Measurements from ENCODE around the gene LY9. TPM values are rescaled to one million over a fixed set of nuclear protein-coding genes. Genes with fewer than 3 reads are reported as not detected.

The LY9 gene
- total and polyA plus RNA-seq, 2 experiments from 2014 or later, result not detected

DNA sequence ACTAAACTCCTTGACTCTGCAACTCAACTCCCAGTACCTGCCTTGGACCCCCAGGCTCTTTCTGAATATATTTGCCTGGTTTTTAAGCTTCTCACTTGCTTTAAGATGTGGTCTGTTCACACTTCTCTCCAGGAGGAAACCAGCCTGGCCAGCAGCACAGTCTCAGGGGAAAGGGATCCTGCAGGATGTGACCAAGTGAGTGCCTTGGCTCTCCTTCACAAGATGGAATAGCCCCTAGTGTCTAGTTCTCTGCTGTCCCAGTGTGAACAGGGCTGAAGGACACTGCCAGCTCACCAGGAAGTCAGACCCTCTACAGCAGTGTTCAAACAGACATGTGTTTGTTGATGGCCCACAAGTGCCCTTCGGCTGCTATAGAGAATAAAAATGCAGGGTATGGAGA lies 33.8 kb downstream of the LY9 start:
- Mint-ChIP-seq H3K36me3 (ENCODE audit: low read depth) (no peaks in the 10 kb centered on the region), H3K27me3 (ENCODE audit: insufficient read depth, low read depth, poor library complexity) (peaks cover 9% of the 10 kb centered on the region), H3K4me1 (peaks cover 12% of the 10 kb centered on the region), H3K9me3 (no peaks in the 10 kb centered on the region), H3K27ac (no peak overlapping the region), H3K4me3 (no peak overlapping the region)
- H3K79me2 ChIP-seq (replicated peaks; ENCODE audit: insufficient read depth), result no peaks in the 10 kb centered on the region
- H2AFZ ChIP-seq, result peak overlapping the region; percentile 74
- no peaks in the 10 kb centered on the region for H3K27me3 ChIP-seq (ENCODE audit: insufficient read depth)
- H3K27ac ChIP-seq (ENCODE audit: low read depth), result no peak overlapping the region
- H3K36me3 ChIP-seq (ENCODE audit: insufficient read depth), result no peaks in the 10 kb centered on the region
- H3K4me3 ChIP-seq, result no peak overlapping the region
- H4K20me1 ChIP-seq (replicated peaks; ENCODE audit: insufficient read depth), result no peaks in the 10 kb centered on the region
- no peak for ATAC-seq
- H3K4me2 ChIP-seq, result no peak overlapping the region
- peaks cover 5% of the 10 kb centered on the region; the same call in 1 of the 2 replicates for H3K9me2 ChIP-seq (ENCODE audit: insufficient read depth)
- TF ChIP-seq, protein P1, sequence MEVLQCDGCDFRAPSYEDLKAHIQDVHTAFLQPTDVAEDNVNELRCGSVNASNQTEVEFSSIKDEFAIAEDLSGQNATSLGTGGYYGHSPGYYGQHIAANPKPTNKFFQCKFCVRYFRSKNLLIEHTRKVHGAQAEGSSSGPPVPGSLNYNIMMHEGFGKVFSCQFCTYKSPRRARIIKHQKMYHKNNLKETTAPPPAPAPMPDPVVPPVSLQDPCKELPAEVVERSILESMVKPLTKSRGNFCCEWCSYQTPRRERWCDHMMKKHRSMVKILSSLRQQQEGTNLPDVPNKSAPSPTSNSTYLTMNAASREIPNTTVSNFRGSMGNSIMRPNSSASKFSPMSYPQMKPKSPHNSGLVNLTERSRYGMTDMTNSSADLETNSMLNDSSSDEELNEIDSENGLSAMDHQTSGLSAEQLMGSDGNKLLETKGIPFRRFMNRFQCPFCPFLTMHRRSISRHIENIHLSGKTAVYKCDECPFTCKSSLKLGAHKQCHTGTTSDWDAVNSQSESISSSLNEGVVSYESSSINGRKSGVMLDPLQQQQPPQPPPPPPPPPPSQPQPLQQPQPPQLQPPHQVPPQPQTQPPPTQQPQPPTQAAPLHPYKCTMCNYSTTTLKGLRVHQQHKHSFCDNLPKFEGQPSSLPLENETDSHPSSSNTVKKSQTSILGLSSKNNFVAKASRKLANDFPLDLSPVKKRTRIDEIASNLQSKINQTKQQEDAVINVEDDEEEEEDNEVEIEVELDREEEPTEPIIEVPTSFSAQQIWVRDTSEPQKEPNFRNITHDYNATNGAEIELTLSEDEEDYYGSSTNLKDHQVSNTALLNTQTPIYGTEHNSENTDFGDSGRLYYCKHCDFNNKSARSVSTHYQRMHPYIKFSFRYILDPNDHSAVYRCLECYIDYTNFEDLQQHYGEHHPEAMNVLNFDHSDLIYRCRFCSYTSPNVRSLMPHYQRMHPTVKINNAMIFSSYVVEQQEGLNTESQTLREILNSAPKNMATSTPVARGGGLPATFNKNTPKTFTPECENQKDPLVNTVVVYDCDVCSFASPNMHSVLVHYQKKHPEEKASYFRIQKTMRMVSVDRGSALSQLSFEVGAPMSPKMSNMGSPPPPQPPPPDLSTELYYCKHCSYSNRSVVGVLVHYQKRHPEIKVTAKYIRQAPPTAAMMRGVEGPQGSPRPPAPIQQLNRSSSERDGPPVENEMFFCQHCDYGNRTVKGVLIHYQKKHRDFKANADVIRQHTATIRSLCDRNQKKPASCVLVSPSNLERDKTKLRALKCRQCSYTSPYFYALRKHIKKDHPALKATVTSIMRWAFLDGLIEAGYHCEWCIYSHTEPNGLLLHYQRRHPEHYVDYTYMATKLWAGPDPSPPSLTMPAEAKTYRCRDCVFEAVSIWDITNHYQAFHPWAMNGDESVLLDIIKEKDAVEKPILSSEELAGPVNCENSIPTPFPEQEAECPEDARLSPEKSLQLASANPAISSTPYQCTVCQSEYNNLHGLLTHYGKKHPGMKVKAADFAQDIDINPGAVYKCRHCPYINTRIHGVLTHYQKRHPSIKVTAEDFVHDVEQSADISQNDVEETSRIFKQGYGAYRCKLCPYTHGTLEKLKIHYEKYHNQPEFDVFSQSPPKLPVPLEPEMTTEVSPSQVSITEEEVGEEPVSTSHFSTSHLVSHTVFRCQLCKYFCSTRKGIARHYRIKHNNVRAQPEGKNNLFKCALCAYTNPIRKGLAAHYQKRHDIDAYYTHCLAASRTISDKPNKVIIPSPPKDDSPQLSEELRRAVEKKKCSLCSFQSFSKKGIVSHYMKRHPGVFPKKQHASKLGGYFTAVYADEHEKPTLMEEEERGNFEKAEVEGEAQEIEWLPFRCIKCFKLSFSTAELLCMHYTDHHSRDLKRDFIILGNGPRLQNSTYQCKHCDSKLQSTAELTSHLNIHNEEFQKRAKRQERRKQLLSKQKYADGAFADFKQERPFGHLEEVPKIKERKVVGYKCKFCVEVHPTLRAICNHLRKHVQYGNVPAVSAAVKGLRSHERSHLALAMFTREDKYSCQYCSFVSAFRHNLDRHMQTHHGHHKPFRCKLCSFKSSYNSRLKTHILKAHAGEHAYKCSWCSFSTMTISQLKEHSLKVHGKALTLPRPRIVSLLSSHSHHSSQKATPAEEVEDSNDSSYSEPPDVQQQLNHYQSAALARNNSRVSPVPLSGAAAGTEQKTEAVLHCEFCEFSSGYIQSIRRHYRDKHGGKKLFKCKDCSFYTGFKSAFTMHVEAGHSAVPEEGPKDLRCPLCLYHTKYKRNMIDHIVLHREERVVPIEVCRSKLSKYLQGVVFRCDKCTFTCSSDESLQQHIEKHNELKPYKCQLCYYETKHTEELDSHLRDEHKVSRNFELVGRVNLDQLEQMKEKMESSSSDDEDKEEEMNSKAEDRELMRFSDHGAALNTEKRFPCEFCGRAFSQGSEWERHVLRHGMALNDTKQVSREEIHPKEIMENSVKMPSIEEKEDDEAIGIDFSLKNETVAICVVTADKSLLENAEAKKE (CRISPR knock-in tag; IDR thresholded peaks at IDR 0.05), result no peak
- TF ChIP-seq, protein P2, sequence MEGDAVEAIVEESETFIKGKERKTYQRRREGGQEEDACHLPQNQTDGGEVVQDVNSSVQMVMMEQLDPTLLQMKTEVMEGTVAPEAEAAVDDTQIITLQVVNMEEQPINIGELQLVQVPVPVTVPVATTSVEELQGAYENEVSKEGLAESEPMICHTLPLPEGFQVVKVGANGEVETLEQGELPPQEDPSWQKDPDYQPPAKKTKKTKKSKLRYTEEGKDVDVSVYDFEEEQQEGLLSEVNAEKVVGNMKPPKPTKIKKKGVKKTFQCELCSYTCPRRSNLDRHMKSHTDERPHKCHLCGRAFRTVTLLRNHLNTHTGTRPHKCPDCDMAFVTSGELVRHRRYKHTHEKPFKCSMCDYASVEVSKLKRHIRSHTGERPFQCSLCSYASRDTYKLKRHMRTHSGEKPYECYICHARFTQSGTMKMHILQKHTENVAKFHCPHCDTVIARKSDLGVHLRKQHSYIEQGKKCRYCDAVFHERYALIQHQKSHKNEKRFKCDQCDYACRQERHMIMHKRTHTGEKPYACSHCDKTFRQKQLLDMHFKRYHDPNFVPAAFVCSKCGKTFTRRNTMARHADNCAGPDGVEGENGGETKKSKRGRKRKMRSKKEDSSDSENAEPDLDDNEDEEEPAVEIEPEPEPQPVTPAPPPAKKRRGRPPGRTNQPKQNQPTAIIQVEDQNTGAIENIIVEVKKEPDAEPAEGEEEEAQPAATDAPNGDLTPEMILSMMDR (conservative IDR thresholded peaks at IDR 0.05; ENCODE audit: low read depth in 2 of 2), result no peak
- TF ChIP-seq, protein P3, sequence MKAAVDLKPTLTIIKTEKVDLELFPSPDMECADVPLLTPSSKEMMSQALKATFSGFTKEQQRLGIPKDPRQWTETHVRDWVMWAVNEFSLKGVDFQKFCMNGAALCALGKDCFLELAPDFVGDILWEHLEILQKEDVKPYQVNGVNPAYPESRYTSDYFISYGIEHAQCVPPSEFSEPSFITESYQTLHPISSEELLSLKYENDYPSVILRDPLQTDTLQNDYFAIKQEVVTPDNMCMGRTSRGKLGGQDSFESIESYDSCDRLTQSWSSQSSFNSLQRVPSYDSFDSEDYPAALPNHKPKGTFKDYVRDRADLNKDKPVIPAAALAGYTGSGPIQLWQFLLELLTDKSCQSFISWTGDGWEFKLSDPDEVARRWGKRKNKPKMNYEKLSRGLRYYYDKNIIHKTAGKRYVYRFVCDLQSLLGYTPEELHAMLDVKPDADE (IDR thresholded peaks at IDR 0.05), result no peak
- no peak for TF ChIP-seq CREB1 (CRISPR knock-in tag; IDR thresholded peaks at IDR 0.05; ENCODE audit: low read depth)
- TF ChIP-seq NANOG (IDR thresholded peaks at IDR 0.05; ENCODE audit: borderline replicate concordance), result no peak
- TF ChIP-seq JUNB (IDR thresholded peaks at IDR 0.05; ENCODE audit: unreplicated experiment), result no peak
- TF ChIP-seq, protein P4, sequence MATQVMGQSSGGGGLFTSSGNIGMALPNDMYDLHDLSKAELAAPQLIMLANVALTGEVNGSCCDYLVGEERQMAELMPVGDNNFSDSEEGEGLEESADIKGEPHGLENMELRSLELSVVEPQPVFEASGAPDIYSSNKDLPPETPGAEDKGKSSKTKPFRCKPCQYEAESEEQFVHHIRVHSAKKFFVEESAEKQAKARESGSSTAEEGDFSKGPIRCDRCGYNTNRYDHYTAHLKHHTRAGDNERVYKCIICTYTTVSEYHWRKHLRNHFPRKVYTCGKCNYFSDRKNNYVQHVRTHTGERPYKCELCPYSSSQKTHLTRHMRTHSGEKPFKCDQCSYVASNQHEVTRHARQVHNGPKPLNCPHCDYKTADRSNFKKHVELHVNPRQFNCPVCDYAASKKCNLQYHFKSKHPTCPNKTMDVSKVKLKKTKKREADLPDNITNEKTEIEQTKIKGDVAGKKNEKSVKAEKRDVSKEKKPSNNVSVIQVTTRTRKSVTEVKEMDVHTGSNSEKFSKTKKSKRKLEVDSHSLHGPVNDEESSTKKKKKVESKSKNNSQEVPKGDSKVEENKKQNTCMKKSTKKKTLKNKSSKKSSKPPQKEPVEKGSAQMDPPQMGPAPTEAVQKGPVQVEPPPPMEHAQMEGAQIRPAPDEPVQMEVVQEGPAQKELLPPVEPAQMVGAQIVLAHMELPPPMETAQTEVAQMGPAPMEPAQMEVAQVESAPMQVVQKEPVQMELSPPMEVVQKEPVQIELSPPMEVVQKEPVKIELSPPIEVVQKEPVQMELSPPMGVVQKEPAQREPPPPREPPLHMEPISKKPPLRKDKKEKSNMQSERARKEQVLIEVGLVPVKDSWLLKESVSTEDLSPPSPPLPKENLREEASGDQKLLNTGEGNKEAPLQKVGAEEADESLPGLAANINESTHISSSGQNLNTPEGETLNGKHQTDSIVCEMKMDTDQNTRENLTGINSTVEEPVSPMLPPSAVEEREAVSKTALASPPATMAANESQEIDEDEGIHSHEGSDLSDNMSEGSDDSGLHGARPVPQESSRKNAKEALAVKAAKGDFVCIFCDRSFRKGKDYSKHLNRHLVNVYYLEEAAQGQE (IDR thresholded peaks at IDR 0.05; ENCODE audit: unreplicated experiment), result no peak
- no peak for TF ChIP-seq POLR2AphosphoS5 (IDR thresholded peaks at IDR 0.05; ENCODE audit: low read depth)
- TF ChIP-seq EZH2phosphoT487 (IDR thresholded peaks at IDR 0.05; ENCODE audit: unreplicated experiment), result no peak
- no peak for TF ChIP-seq EZH2 (IDR thresholded peaks at IDR 0.05; ENCODE audit: low read depth, unreplicated experiment)
- no peak for DNase-seq (ENCODE audit: low spot score)
- no peaks in the 10 kb centered on the region for H3F3A ChIP-seq (replicated peaks; ENCODE audit: low read depth)
- H3K4me1 ChIP-seq (ENCODE audit: insufficient read depth), result peaks cover 5% of the 10 kb centered on the region; the same call in 1 of the 2 replicates

Data from GM23338 (cell line).